NCI-H146 (cell line): ENCODE measurements around the gene CRYGN.

ENCODE experiments used
- DNase-seq: peaks from one replicate; lab custom pipeline; 2025; lab: John Stamatoyannopoulos, UW

Gene CRYGN

GRCh38 chr7:151438864-151439601 is 908 bp downstream of the CRYGN start:
- no peak for DNase-seq

GRCh38 chr7:151437866-151438516 is 1.9 kb downstream of the CRYGN start:
- no peak for DNase-seq

DNA sequence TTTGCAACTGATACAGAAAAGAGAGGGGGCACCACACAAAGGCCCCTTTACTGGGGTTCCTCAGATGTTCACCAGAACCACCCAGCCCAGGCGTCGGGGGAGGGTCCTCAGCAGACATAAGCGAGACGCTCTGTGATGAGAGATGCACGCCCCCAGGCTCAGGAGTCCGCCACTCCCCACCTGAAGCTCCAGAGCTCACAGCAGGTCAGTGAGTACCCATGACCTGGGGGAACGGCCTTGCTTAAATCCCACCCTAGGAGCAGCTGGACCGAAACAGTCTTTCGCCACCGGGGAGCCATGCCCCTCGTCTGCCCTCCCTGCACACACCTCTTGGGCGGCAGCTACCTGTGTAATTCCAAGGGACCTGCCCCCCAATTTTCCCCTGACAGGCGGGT is 2.8 kb downstream of the CRYGN start:
- DNase-seq = no peak

DNA sequence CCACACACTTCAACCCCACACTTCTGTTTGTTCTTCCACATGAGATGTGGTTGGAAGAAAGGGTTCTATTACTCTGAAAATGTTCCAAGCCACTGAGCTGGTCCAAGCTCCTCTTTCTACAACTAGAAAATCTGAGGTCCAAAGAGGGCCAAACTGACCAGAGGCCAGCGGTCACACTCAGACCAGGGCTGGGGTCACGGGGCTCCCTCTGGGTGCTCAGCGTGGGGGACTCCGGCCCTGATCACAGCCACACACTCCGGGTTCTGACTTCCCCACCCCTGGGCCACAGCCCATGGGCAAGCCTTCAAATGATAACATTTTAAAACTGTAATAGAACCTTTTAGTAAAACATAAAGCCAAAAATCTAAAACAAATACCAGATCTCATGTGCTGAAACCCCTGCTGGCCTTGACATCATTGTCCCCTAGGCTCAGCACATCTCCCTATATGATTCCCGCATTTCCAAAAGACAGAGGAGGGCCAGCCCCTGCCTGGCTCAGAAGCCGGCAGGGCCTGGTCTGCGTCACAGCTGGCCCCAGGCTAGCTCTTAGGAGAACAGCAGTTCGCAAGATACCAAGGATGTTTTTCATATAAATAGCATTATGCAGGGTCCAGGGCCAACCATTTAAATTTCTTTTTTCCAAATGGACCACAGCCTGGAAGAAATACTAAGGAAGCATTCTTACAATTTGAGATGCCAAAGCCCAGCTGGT is 3.3 kb downstream of the CRYGN start:
- DNase-seq = no peak

DNA sequence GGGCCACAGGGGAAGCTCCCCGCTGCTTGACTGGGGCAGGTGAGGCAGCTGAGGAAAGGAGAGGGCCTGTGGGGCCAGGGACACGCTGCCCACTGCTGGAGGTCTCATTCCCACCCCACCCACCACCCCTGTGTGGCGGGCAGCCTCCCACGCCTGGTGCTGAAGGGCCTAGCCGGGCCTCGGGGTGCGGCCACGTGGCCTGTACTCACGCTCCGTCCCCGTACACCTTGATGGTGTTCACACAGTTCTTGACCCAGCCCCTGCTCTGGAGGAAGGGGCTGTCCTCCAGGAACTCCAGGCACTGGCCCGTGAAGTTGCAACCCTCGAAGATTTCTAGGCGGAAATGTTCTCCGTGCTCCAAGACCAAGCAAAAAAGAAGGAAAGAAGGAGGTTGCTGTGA is 4.0 kb downstream of the CRYGN start:
- no peak for DNase-seq

GRCh38 chr7:151435103-151435916 is 4.6 kb downstream of the CRYGN start:
- no peak for DNase-seq

GRCh38 chr7:151434549-151434948 is 5.4 kb downstream of the CRYGN start:
- no peak for DNase-seq

DNA sequence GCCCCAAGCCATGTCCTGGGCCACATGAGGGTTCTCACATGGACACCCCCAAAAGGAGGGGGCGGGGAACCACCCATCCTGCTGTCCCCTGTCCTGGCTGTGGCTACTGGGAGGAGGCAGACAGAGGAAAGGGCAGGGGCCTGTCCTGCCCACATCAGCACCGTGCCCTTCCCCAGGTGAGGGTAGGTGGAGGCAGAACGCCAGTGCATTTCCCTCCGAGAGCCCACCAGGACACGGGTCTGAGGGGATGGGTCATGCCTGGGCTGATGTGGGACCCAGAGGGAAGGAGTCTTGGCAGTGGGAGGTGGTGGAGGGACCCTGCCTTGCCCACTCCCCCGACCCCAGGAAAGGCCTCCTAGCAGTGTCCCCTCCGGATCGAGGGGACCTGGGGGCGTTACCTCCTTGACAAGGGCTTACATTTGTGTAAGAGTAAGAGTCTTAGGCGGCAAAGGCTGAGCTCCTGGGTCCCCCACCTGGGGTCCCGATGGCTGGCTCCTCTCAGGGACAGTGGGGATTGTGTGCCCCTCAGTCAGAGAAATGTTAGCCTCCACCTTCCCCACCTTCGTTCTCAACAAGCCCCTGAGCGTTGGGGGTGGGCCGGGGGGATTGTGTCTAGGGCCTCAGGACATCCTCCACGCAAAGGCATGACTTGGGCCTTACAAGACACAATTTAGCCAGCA is 6.1 kb downstream of the CRYGN start:
- no peak for DNase-seq

DNA sequence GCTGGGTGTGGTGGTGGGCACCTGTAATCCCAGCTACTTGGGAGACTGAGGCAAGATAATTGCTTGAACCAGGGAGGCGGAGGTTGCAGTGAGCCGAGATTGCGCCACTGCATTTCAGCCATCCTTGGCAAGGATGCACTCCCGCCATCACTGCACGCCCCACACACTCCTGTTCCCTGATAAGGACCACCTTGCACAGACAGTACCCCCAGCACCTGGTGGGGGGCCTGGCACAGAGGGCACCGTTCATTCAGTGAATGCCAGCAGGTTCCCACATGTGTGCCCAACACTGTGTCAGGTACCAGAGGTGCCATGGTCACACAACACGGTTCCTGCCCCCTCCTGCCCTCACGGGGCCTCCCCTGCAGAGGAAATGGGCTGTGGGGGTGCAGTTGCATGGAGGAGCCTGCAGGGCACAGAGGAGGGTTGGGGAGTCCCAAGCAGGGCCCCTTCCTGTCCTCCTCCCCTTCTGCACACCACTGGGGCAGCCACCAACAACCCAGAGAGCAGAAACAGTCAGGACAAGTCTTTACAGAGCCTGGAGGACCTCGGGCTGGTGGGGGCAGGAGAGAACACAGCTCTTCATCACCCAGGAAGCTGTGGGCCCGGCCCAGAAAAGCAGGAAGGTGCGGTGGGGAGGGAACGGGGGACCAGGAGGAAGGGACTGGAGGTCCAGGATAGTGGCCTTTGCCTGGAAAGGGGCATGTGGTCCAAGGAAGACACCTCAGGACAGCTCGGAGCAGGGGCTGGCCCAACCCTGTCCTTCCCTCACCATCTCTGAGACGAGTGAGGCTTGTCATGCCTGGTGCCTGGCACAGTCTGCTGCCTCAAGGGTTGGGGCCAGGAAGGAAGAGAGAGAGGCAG is 7.1 kb downstream of the CRYGN start:
- DNase-seq = no peak

- DNase-seq = no peak
Measured at GRCh38 chr7:151431768-151432311, 8.1 kb downstream of the CRYGN start.

GRCh38 chr7:151431281-151431767 is 8.6 kb downstream of the CRYGN start:
- no peak for DNase-seq

GRCh38 chr7:151430391-151431205 is 9.3 kb downstream of the CRYGN start:
- DNase-seq = no peak

GRCh38 chr7:151429560-151430331 is 10.2 kb downstream of the CRYGN start:
- DNase-seq = peak; percentile 48

GRCh38 chr7:151429237-151429559 is 10.7 kb downstream of the CRYGN start:
- DNase-seq = no peak

GRCh38 chr7:151428378-151429236 is 11.3 kb downstream of the CRYGN start:
- no peak for DNase-seq

GRCh38 chr7:151427705-151428377 is 12.1 kb downstream of the CRYGN start:
- DNase-seq = no peak
